Measurements from ENCODE around the gene TMEM266.

DNA sequence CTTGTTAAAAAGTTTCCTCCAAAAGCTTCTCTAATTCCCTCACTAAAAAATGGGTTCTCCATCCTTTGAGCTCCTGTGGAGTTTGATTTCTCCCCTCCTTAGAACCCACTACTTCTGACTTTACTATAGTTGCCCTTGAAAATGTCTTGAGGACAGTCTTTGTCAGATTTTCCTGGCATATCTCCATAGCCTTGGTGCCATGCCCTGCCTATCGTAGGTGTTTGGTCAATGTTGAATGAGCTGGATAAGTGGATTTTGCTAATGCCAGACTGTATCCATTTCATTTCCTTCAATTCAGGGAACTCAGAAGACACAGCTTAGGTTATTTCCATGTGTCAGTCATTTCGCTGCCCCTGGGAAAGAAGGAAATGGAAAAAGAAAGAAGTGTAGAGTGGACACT is 40.6 kb downstream of the TMEM266 start:
- TF ChIP-seq, protein P1, sequence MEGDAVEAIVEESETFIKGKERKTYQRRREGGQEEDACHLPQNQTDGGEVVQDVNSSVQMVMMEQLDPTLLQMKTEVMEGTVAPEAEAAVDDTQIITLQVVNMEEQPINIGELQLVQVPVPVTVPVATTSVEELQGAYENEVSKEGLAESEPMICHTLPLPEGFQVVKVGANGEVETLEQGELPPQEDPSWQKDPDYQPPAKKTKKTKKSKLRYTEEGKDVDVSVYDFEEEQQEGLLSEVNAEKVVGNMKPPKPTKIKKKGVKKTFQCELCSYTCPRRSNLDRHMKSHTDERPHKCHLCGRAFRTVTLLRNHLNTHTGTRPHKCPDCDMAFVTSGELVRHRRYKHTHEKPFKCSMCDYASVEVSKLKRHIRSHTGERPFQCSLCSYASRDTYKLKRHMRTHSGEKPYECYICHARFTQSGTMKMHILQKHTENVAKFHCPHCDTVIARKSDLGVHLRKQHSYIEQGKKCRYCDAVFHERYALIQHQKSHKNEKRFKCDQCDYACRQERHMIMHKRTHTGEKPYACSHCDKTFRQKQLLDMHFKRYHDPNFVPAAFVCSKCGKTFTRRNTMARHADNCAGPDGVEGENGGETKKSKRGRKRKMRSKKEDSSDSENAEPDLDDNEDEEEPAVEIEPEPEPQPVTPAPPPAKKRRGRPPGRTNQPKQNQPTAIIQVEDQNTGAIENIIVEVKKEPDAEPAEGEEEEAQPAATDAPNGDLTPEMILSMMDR (IDR thresholded peaks at IDR 0.05; ENCODE audit: low read depth, low read length) = no peak
- no peak for TF ChIP-seq POLR2A (IDR thresholded peaks at IDR 0.05; ENCODE audit: extremely low read depth, insufficient read length)
- TF ChIP-seq, protein P2, sequence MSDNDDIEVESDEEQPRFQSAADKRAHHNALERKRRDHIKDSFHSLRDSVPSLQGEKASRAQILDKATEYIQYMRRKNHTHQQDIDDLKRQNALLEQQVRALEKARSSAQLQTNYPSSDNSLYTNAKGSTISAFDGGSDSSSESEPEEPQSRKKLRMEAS (IDR thresholded peaks at IDR 0.05; ENCODE audit: low read depth, low read length) = no peak
